ENCODE measurements around the gene MAPK12.

DNA sequence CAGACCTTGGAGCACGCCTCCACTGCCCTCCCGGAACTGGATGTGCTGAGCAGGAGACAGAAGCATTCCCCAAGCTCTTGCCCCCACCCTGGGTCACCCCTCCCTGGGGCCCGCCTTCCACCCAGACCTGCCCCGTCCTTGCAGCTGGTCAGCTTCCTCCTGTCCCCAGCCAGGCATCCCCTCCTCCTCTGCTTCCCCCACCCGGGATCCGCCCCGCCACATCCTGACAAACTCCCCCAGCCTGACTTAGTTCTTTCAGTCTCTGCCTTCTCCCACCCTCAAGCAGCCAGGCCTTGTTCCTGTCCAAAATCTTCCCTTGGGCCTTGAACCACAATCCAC lies 47.1 kb upstream of the MAPK12 start:
- TF ChIP-seq, protein P1, sequence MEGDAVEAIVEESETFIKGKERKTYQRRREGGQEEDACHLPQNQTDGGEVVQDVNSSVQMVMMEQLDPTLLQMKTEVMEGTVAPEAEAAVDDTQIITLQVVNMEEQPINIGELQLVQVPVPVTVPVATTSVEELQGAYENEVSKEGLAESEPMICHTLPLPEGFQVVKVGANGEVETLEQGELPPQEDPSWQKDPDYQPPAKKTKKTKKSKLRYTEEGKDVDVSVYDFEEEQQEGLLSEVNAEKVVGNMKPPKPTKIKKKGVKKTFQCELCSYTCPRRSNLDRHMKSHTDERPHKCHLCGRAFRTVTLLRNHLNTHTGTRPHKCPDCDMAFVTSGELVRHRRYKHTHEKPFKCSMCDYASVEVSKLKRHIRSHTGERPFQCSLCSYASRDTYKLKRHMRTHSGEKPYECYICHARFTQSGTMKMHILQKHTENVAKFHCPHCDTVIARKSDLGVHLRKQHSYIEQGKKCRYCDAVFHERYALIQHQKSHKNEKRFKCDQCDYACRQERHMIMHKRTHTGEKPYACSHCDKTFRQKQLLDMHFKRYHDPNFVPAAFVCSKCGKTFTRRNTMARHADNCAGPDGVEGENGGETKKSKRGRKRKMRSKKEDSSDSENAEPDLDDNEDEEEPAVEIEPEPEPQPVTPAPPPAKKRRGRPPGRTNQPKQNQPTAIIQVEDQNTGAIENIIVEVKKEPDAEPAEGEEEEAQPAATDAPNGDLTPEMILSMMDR (IDR thresholded peaks at IDR 0.05), result no peak
- peak in 2 of 3 donors; percentile 36 to 49 for TF ChIP-seq POLR2A (IDR thresholded peaks at IDR 0.05)
